Panc1 (cell line): ENCODE results near the gene SBDS.

Experiments
- CTCF ChIP-seq: fragments of 450-650 bp; IDR thresholded peaks from 2 replicates; pipeline ENCODE4 v1.5.1; 2017; ENCODE audit warnings: mild to moderate bottlenecking
- POLR2AphosphoS5 ChIP-seq: IDR thresholded peaks from 2 replicates; pipeline ENCODE4 v1.6.1; 2012; ENCODE audit warnings: mild to moderate bottlenecking, low read depth, low read length, moderate library complexity
- REST ChIP-seq, 2 experiments: IDR thresholded peaks; 2 replicates each; pipeline ENCODE4 v1.6.1; 2011 to 2012; ENCODE audit warnings: low read depth in 2 of 2, control low read depth in 1 of 2, low read length in 1 of 2, mild to moderate bottlenecking in 1 of 2, moderate library complexity in 1 of 2; ENCODE audit not compliant: insufficient read depth in 1 of 2
- SIN3A ChIP-seq: IDR thresholded peaks from 2 replicates; pipeline ENCODE4 v1.6.1; 2012; ENCODE audit warnings: low read depth, mild to moderate bottlenecking, low read length, moderate library complexity, borderline replicate concordance; ENCODE audit not compliant: insufficient read depth

GRCh38 chr7:66958538-66959350 is 36.6 kb downstream of the SBDS start:
- TF ChIP-seq SIN3A (no peak), CTCF (no peak), POLR2AphosphoS5 (no peak), REST (IDR thresholded peaks at IDR 0.05; ENCODE audit: insufficient read depth in 1 of 2, low read depth in 2 of 2, low read length in 1 of 2) (no peak)
